HCT116 (cell line): ENCODE results near the gene SH2D1A. TPM values are rescaled to one million over a fixed set of nuclear protein-coding genes. Genes with fewer than 3 reads are reported as not detected.

Experiments used
- ATAC-seq: fragments of 200-7000 bp; cut with Tn5 transposase; 2 replicates; pipeline ENCODE4 v1.9.1; 2020; ENCODE audit warnings: mild to moderate bottlenecking, moderate library complexity
- BruUV-seq: library from RNA; stranded (reverse); fragments of 400-500 nt; replicated peaks from 2 replicates; lab custom pipeline; 2021; lab: Mats Ljungman, UMichigan
- CTCF ChIA-PET: fragments of 300-600 bp; sonication (Branson Sonifier 250); formaldehyde crosslinking; loops from one replicate; lab custom pipeline; 2021; ENCODE audit warnings: antibody characterized with exemption; lab: Charles Lee
- POLR2A ChIA-PET: fragments of 300-600, 350-600 bp; sonication (Branson Sonifier 250); formaldehyde crosslinking; loops from one replicate; lab custom pipeline; 2021; ENCODE audit warnings: antibody characterized with exemption; lab: Charles Lee
- RAD21 ChIA-PET, 2 experiments: fragments of 300-600 bp; sonication (Branson Sonifier 250); formaldehyde crosslinking; loops; one replicate each; lab custom pipeline; 2023; ENCODE audit warnings: low total read pairs in 2 of 2; ENCODE audit not compliant: uncharacterized antibody in 2 of 2, unreplicated experiment in 2 of 2, low non-redundant PET in 1 of 2; lab: Charles Lee
- DNase-seq: peaks from one replicate; pipeline ENCODE4 v3.0.0-alpha.2; 2010; ENCODE audit warnings: low read depth, low spot score
- H2AFZ ChIP-seq: fragments of 200-600 bp; shearing (Covaris generic), sonication (generic); 2 replicates; pipeline ENCODE4 v1.6.1; 2017; ENCODE audit warnings: low read depth, mixed run types, mixed read lengths, antibody characterized with exemption, low read length; ENCODE audit not compliant: poor library complexity, severe bottlenecking
- H3K27ac ChIP-seq: 2 replicates; pipeline ENCODE4 v1.5.1; 2012; ENCODE audit warnings: low read depth, low read length
- H3K27me3 ChIP-seq: fragments of 200-600 bp; sonication (generic); 2 replicates; pipeline ENCODE4 v1.6.1; 2016; ENCODE audit warnings: mixed run types, low read length, mixed read lengths; ENCODE audit not compliant: insufficient read depth
- H3K36me3 ChIP-seq, 2 experiments: fragments of 200-500 bp in 1 of 2; fragments of 200-600 bp in 1 of 2; sonication (Bioruptor generic) in 1 of 2; sonication (generic) in 1 of 2; 2 replicates each; pipeline versions ENCODE4 v1.5.1 to v1.6.1; 2014 to 2016; ENCODE audit warnings: low read length in 2 of 2, inconsistent platforms in 1 of 2, mixed read lengths in 1 of 2, mixed run types in 1 of 2; ENCODE audit not compliant: insufficient read depth in 2 of 2, control insufficient read depth in 1 of 2
- H3K4me1 ChIP-seq, 2 experiments: fragments of 200-600 bp in 1 of 2; sonication (generic) in 1 of 2; 2 replicates each; pipeline versions ENCODE4 v1.5.1 to v1.6.1; 2012 to 2017; ENCODE audit warnings: low read length in 2 of 2, inconsistent platforms in 1 of 2, mild to moderate bottlenecking in 1 of 2, mixed read lengths in 1 of 2, mixed run types in 1 of 2, moderate library complexity in 1 of 2; ENCODE audit not compliant: insufficient read depth in 2 of 2, control insufficient read depth in 1 of 2
- H3K4me2 ChIP-seq: fragments of 200-600 bp; sonication (generic); 2 replicates; pipeline ENCODE4 v1.6.1; 2017; ENCODE audit warnings: mixed run types, low read length, mixed read lengths
- H3K4me3 ChIP-seq, 2 experiments: fragments of 200-600 bp in 1 of 2; sonication (generic) in 1 of 2; replicated peaks in 1 of 2; 2 replicates each; pipeline ENCODE4 v1.5.1; 2011 to 2016; ENCODE audit warnings: low read length in 2 of 2, control low read depth in 1 of 2, low read depth in 1 of 2, mild to moderate bottlenecking in 1 of 2, mixed read lengths in 1 of 2, mixed run types in 1 of 2
- H3K79me2 ChIP-seq: fragments of 200-600 bp; sonication (generic); 2 replicates; pipeline ENCODE4 v1.6.1; 2017; ENCODE audit warnings: mild to moderate bottlenecking, mixed run types, low read length, moderate library complexity, mixed read lengths; ENCODE audit not compliant: insufficient read depth
- H3K9ac ChIP-seq: fragments of 200-600 bp; sonication (generic); 2 replicates; pipeline ENCODE4 v1.6.1; 2016; ENCODE audit warnings: low read length, mixed read lengths
- H3K9me2 ChIP-seq: fragments of 200-600 bp; sonication (generic), shearing (Covaris generic); 2 replicates; pipeline ENCODE4 v1.6.1; 2017; ENCODE audit warnings: mixed run types, mild to moderate bottlenecking, moderate library complexity; ENCODE audit not compliant: insufficient read depth
- H3K9me3 ChIP-seq, 2 experiments: fragments of 200-500 bp in 1 of 2; fragments of 200-600 bp in 1 of 2; sonication (Bioruptor generic) in 1 of 2; sonication (generic) in 1 of 2; 2 replicates each; pipeline ENCODE4 v1.6.1; 2014 to 2017; ENCODE audit warnings: low read length in 2 of 2, mixed read lengths in 2 of 2, inconsistent platforms in 1 of 2, low read depth in 1 of 2, mild to moderate bottlenecking in 1 of 2, mixed run types in 1 of 2, moderate library complexity in 1 of 2; ENCODE audit not compliant: control insufficient read depth in 1 of 2, insufficient read depth in 1 of 2
- H4K20me1 ChIP-seq: fragments of 200-600 bp; sonication (generic), shearing (Covaris generic); 2 replicates; pipeline ENCODE4 v1.6.1; 2017; ENCODE audit warnings: mixed run types, mild to moderate bottlenecking, moderate library complexity; ENCODE audit not compliant: insufficient read depth
- EZH2 ChIP-seq: fragments of 200-600 bp; sonication (generic); IDR thresholded peaks from 2 replicates; pipeline ENCODE4 v1.6.1; 2017; ENCODE audit warnings: antibody characterized with exemption, mixed run types
- EZH2phosphoT487 ChIP-seq: fragments of 200-600 bp; IDR thresholded peaks from 2 replicates; pipeline ENCODE4 v1.6.1; 2018; ENCODE audit warnings: antibody characterized with exemption, borderline replicate concordance
- POLR2AphosphoS5 ChIP-seq: IDR thresholded peaks from 2 replicates; pipeline ENCODE4 v1.6.1; 2011; ENCODE audit warnings: mild to moderate bottlenecking, low read depth, low read length, moderate library complexity
- SP1 ChIP-seq: IDR thresholded peaks from 2 replicates; pipeline ENCODE4 v1.6.1; 2012; ENCODE audit warnings: low read depth
- TCF7L2 ChIP-seq: IDR thresholded peaks from 2 replicates; pipeline ENCODE4 v1.7.0; 2011; ENCODE audit warnings: borderline replicate concordance, inconsistent platforms; ENCODE audit not compliant: insufficient read depth, insufficient read length; ENCODE audit errors: extremely low read depth
- YY1 ChIP-seq: IDR thresholded peaks from 2 replicates; pipeline ENCODE4 v1.6.1; 2011; ENCODE audit warnings: low read length, low read depth, moderate library complexity, mild to moderate bottlenecking; ENCODE audit not compliant: insufficient replicate concordance; ENCODE audit errors: extremely low read depth
- intact Hi-C: fragments of 100-400 bp; cut with micrococcal nuclease; formaldehyde crosslinking; loops from 2 replicates; pipeline ENCODE4 v1.10.0; 2022
- total RNA-seq: library from RNA; stranded (reverse); gene quantifications from one replicate; pipeline ENCODE4 v1.2.1, GENCODE V29; 2021; ENCODE audit not compliant: unreplicated experiment
- TF ChIP-seq, protein P1 (sequence below): IDR thresholded peaks from 2 replicates; pipeline ENCODE4 v1.6.1; 2012
- TF ChIP-seq, protein P2 (sequence below): IDR thresholded peaks from 2 replicates; pipeline ENCODE4 v1.6.1; 2011; ENCODE audit warnings: mild to moderate bottlenecking, low read length, moderate library complexity; ENCODE audit not compliant: insufficient replicate concordance; ENCODE audit errors: extremely low read depth

The SH2D1A gene
- total RNA-seq, 1 experiment from 2014 or later, result 0.15 TPM

DNA sequence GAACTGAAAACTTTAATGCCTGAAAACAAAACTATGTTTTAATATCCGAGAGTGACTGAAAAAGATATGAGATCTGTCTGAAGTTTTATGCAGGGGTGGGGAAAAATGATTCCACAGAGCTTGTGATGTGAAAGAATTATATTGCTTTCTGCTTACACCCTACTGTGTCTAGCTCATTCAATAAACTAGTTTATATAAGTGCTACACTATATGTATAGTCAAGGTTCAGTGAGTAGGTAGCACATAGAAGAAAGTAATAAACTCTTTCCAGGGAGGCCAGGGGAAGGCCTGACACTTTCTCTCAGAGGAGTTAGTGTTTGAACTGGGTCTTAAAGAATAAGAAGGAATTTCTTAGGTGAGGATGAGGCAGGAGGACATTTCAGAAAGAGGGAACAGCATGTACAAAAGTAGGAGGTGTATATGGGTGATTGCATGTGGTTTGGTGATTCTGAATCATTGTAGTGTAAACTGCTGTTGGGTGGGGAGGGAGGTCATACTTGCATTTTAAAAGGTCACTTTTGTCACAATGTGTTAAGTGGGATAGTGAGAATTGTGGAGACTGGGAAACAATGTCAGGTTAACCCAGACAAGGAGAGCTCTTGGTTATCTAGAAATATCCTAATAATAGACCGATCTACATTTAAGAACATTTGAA lies 39.0 kb upstream of the SH2D1A start (continued):
- TF ChIP-seq, protein P1, sequence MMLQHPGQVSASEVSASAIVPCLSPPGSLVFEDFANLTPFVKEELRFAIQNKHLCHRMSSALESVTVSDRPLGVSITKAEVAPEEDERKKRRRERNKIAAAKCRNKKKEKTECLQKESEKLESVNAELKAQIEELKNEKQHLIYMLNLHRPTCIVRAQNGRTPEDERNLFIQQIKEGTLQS, result no peak
- TF ChIP-seq EZH2, result no peak
- TF ChIP-seq, protein P2, sequence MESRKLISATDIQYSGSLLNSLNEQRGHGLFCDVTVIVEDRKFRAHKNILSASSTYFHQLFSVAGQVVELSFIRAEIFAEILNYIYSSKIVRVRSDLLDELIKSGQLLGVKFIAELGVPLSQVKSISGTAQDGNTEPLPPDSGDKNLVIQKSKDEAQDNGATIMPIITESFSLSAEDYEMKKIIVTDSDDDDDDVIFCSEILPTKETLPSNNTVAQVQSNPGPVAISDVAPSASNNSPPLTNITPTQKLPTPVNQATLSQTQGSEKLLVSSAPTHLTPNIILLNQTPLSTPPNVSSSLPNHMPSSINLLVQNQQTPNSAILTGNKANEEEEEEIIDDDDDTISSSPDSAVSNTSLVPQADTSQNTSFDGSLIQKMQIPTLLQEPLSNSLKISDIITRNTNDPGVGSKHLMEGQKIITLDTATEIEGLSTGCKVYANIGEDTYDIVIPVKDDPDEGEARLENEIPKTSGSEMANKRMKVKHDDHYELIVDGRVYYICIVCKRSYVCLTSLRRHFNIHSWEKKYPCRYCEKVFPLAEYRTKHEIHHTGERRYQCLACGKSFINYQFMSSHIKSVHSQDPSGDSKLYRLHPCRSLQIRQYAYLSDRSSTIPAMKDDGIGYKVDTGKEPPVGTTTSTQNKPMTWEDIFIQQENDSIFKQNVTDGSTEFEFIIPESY, result no peak
- TF ChIP-seq TCF7L2, result no peak
- TF ChIP-seq YY1, result no peak
- TF ChIP-seq EZH2phosphoT487, result no peak

DNA sequence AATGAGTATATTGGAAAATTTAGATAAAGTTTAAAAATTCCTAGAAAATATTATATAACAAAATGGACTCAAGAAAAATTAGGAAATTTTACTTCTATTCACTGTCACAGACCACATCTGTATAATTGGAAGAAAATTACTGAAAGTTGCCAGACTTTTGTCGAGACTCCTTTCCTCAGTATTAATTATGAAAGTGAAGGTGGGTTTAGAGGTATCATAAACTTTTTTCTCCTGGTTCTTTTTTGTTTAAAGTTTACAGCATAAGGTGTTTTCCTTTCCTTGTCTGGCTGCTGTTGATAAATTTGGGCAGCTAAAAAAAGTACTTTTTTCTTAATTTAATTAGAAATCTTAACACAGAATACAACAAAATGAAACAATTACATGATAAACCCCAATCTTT lies 20.6 kb upstream of the SH2D1A start:
- Histone ChIP-seq H3K27me3 (no peaks in the 10 kb centered on the region), H3K4me3 (no peak overlapping the region), H3K36me3 (no peaks in the 10 kb centered on the region), H3K9ac (no peak overlapping the region), H2AFZ (no peak overlapping the region), H4K20me1 (no peaks in the 10 kb centered on the region), H3K4me2 (no peak overlapping the region), H3K27ac (no peak overlapping the region), H3K9me2 (no peaks in the 10 kb centered on the region), H3K9me3 (no peaks in the 10 kb centered on the region), H3K79me2 (no peaks in the 10 kb centered on the region), H3K4me1 (no peaks in the 10 kb centered on the region)
- RAD21 ChIA-PET, result no interaction called here
- intact Hi-C loops, result no loop called here
- no peak for TF ChIP-seq YY1
- TF ChIP-seq SP1, result no peak
- no peak for TF ChIP-seq POLR2AphosphoS5
- no peak for ATAC-seq
- POLR2A ChIA-PET, result no interaction called here
- CTCF ChIA-PET, result no interaction called here
- BruUV-seq, result no TSS peak
- no peak for DNase-seq
